ENCODE results near the gene KDF1. TPM values are rescaled to one million over a fixed set of nuclear protein-coding genes. Genes with fewer than 3 reads are reported as not detected.
A peak's percentile ranks its signal among the peaks of the same experiment; 100 is the strongest.

Gene KDF1
- total RNA-seq, 4 donors from 2014 or later: 13.2 to 40.1 (median 31.8) TPM

GRCh38 chr1:26911399-26912146, 48.7 kb downstream of the KDF1 start:
- Histone ChIP-seq H3K9me3 (no peaks in the 10 kb centered on the region), H3K27ac (peak overlapping the region in 1 of 4 donors; percentile 18), H3K27me3 (no peaks in the 10 kb centered on the region), H3K4me3 (peak overlapping the region in 2 of 4 donors; percentile 46 to 58), H3K36me3 (no peaks in the 10 kb centered on the region), H3K4me1 (peaks cover 0 to 18% (median 0%) of the 10 kb centered on the region in 4 donors)
- TF ChIP-seq CTCF (IDR thresholded peaks at IDR 0.05): no peak
- TF ChIP-seq POLR2A (IDR thresholded peaks at IDR 0.05): no peak
- no peak for DNase-seq

- Histone ChIP-seq H3K27ac (peak overlapping the region in 1 of 4 donors; percentile 18), H3K4me3 (peak overlapping the region in 2 of 4 donors; percentile 2 to 46), H3K27me3 (no peaks in the 10 kb centered on the region), H3K4me1 (peaks cover 0 to 19% (median 0%) of the 10 kb centered on the region in 4 donors), H3K36me3 (no peaks in the 10 kb centered on the region), H3K9me3 (no peaks in the 10 kb centered on the region)
- no peak for DNase-seq
- TF ChIP-seq POLR2A (IDR thresholded peaks at IDR 0.05): no peak
- no peak for TF ChIP-seq CTCF (IDR thresholded peaks at IDR 0.05)
Measured at GRCh38 chr1:26910343-26911160, 49.7 kb downstream of the KDF1 start.

GRCh38 chr1:26909951-26910342, 50.3 kb downstream of the KDF1 start:
- peaks cover 0 to 19% (median 0%) of the 10 kb centered on the region in 4 donors for H3K4me1 ChIP-seq
- H3K27me3 ChIP-seq: no peaks in the 10 kb centered on the region
- H3K36me3 ChIP-seq: no peaks in the 10 kb centered on the region
- H3K27ac ChIP-seq: peak overlapping the region in 1 of 4 donors; percentile 18
- no peak overlapping the region for H3K4me3 ChIP-seq
- DNase-seq: no peak
- H3K9me3 ChIP-seq: no peaks in the 10 kb centered on the region
- no peak for TF ChIP-seq CTCF (IDR thresholded peaks at IDR 0.05)

GRCh38 chr1:26907071-26907917, 53.0 kb downstream of the KDF1 start:
- Histone ChIP-seq H3K27ac (peak overlapping the region in 2 of 4 donors; percentile 39 to 58), H3K27me3 (no peaks in the 10 kb centered on the region)

More at GRCh38 chr1:26907071-26907917, 53.0 kb downstream of the KDF1 start:
- Histone ChIP-seq H3K36me3 (no peaks in the 10 kb centered on the region), H3K9me3 (no peaks in the 10 kb centered on the region), H3K4me1 (peaks cover 0 to 19% (median 0%) of the 10 kb centered on the region in 4 donors), H3K4me3 (no peak overlapping the region)
- TF ChIP-seq CTCF (IDR thresholded peaks at IDR 0.05): no peak
- TF ChIP-seq POLR2A (IDR thresholded peaks at IDR 0.05): no peak
- DNase-seq: peak in 2 of 3 donors; percentile 71 to 83
